Mononuclear cell (primary cell): ENCODE data around the gene DHX30. TPM values are rescaled to one million over a fixed set of nuclear protein-coding genes. Genes with fewer than 3 reads are reported as not detected.
"Not testable (repeated sequence)": the region's sequence is repeated elsewhere in the genome, so short reads cannot be mapped to it uniquely, and the experiment has no call there.

Experiments
- H3K27me3 ChIP-seq: 2 replicates; pipeline ENCODE4 v1.6.0; 2011; ENCODE audit warnings: low read length, control low read depth; ENCODE audit not compliant: insufficient read depth
- H3K4me1 ChIP-seq: 2 replicates; pipeline ENCODE4 v1.5.1; 2011; ENCODE audit warnings: mild to moderate bottlenecking, low read length, control low read depth; ENCODE audit not compliant: insufficient read depth
- H3K4me3 ChIP-seq: 2 replicates; pipeline ENCODE4 v1.5.1; 2011; ENCODE audit warnings: mild to moderate bottlenecking, low read length, moderate library complexity
- H3K9me3 ChIP-seq: 2 replicates; pipeline ENCODE4 v1.5.1; 2011; ENCODE audit warnings: low read depth, mild to moderate bottlenecking, control low read depth, low read length
- total RNA-seq: library from RNA; depleted of rRNA; stranded (reverse); fragments of >200 nt; gene quantifications from one replicate; pipeline ENCODE4 v1.2.3, GENCODE V29; 2012

Gene DHX30
- total RNA-seq, 1 donor: 49.1 TPM

DNA sequence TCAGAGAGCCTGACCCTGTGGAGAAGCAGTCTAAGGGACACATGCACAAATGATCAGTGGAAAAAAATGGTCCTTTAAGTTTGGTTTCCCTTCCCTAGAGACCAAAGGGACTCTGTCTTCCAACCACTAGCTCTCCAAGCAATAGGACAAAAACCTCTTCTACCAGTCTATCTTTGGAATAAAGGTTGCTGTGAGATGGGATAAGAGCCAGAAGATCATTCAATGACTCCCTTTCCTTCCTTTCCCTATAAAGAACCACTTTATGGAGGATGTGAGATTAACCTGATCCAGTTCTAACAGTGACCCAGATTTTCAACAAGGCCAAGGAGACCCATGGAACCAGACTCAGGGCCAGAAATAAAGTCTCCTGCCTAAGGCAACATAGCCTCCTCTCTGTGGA is 74.8 kb downstream of the DHX30 start:
- Histone ChIP-seq H3K4me3 (no peak overlapping the region), H3K9me3 (no peaks in the 10 kb centered on the region), H3K4me1 (no peaks in the 10 kb centered on the region), H3K27me3 (no peaks in the 10 kb centered on the region)

DNA sequence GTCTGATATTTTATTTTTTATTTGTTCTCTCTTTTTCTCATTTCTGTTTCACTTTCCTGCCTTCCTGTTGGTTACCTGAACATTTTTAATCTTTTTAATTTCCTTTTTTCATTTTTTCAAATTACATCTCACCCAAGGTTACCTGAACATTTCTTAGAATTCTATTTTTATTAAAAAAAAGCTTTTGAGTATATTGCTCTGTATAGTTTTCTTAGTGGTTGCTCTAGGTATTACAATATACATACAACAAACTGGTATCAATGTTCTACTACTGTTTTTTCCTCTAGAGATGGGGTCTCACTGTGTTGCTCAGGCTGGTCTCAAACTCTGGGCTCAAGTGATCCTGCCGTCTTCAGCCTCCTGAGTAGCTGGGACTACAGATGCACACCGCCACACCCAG is 79.4 kb downstream of the DHX30 start:
- Histone ChIP-seq H3K27me3 (no peaks in the 10 kb centered on the region), H3K9me3 (no peaks in the 10 kb centered on the region), H3K4me3 (no peak overlapping the region), H3K4me1 (no peaks in the 10 kb centered on the region)

DNA sequence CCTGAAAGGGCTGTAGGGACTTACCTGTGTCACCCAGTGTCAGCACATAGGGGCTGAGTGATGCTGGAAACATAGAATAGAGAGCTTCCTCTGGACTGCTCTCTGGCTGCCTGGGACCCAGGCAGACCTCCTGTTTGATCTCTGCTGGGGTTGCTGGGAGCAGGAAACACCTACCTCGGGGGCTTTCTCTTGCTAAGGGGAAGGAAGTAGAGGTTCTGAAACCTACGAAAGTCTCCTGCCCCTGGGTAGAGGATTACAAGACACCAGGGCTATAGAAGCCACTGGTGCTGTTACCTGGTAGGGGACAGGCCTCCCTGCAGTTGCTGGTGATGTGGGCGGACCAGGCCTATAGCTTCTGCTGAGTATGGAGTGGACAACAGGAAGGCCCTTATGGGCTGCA is 81.7 kb downstream of the DHX30 start:
- H3K9me3 ChIP-seq: no peaks in the 10 kb centered on the region
- no peak overlapping the region for H3K4me3 ChIP-seq
- no peaks in the 10 kb centered on the region for H3K4me1 ChIP-seq
- H3K27me3 ChIP-seq: no peaks in the 10 kb centered on the region

DNA sequence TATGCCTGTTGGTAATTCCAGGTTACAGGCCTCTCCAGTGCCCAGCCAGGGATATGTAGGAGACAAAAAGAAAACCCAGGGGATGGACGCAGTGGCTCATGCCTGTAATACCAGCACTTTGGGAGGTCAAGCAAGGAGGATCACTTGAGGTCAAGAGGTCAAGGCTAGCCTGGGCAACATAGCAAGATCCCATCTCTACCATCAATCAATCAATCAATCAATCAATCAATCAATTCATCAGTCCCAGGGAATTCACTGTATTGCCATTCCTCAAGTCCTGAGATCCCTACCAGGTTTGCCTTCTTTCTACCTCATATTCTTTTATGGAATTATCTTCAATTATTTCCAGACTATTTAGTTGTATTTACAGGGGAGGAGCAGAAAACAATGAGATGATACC is 82.2 kb downstream of the DHX30 start:
- H3K9me3 ChIP-seq: no peaks in the 10 kb centered on the region
- no peak overlapping the region for H3K4me3 ChIP-seq
- H3K4me1 ChIP-seq: no peaks in the 10 kb centered on the region
- H3K27me3 ChIP-seq: no peaks in the 10 kb centered on the region

DNA sequence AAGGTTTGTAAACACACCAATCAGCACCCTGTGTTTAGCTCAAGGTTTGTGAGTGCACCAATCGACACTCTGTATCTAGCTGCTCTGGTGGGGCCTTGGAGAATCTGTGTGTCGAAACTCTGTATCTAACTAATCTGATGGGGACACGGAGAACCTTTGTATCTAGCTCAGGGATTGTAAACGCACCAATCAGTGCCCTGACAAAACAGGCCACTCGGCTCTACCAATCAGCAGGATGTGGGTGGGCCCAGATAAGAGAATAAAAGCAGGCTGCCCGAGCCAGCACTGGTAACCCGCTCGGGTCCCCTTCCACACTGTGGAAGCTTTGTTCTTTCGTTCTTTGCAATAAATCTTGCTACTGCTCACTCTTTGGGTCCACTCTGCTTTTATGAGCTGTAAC is 85.1 kb downstream of the DHX30 start:
- not testable (repeated sequence) for H3K4me3 ChIP-seq, H3K4me1 ChIP-seq, H3K27me3 ChIP-seq, H3K9me3 ChIP-seq

DNA sequence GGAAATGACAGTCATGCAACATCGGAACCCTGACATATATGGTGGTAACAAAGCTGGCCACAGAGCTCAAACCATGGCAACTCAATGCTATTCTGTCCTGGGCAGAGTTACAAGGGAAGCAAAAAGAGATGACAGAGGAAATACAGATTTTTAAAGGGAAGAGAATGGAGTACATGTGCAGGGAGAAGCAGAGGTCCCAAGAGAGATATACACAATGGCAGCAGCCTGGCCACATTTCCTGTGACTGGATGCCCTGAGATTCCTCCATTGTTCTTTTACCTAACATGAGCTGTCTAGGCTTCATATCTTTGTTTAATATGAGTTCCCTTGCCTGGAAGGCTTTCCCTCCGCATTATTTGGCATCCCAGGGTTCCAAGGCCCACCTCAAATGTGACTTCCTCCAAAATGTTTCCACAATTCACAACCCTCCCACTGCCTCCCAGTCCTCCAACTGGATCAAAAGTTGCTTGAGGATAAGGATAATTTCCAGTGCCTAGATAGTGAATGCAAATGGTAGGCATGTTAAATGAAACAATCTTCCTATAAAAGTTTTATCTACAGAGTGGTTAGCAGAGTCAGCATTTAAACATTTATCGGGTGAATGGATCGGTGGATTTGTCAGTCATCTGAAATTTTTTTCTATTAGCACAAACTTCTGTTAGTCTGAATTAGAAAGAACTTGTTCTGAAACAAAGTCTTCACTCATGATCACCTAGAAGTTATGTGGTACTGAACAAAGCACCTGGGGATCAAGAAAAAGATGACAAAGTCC is 86.2 kb downstream of the DHX30 start:
- no peaks in the 10 kb centered on the region for H3K4me1 ChIP-seq
- H3K4me3 ChIP-seq: no peak overlapping the region
- no peaks in the 10 kb centered on the region for H3K9me3 ChIP-seq
- H3K27me3 ChIP-seq: no peaks in the 10 kb centered on the region

DNA sequence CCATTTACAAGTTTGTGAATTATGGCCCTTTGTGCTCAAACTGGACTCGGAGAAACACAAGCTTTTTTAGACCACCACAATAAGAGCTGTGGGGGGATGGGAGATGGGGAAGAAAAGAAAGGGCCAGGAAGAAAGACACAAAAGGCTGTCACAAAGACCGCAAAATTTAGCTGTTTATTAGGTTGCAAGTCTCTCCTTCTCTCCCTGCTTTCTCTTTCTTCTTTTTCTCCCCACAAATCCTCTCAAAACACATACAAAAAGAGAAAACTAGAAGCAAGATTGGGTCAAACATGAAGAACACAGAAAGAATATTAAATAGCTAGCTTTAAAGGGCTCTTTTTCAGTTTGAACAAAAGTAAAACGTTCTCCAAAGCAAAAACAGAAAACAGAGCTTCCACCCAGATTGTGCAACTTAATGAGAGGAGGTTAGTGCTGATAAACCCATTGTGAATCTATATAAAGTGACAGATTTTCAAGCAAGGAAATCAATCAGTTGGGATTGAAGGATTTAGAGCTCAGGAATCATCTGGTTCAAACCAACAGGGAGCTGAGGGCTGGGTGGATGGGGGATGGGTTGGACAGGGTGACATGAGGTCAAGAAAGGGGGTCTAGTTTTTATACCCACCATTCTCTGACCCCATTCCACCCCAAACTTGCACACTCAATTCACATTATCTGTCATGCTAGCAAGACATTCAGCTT is 87.3 kb downstream of the DHX30 start:
- Histone ChIP-seq H3K4me1 (no peaks in the 10 kb centered on the region), H3K27me3 (no peaks in the 10 kb centered on the region), H3K4me3 (no peak overlapping the region), H3K9me3 (no peaks in the 10 kb centered on the region)

DNA sequence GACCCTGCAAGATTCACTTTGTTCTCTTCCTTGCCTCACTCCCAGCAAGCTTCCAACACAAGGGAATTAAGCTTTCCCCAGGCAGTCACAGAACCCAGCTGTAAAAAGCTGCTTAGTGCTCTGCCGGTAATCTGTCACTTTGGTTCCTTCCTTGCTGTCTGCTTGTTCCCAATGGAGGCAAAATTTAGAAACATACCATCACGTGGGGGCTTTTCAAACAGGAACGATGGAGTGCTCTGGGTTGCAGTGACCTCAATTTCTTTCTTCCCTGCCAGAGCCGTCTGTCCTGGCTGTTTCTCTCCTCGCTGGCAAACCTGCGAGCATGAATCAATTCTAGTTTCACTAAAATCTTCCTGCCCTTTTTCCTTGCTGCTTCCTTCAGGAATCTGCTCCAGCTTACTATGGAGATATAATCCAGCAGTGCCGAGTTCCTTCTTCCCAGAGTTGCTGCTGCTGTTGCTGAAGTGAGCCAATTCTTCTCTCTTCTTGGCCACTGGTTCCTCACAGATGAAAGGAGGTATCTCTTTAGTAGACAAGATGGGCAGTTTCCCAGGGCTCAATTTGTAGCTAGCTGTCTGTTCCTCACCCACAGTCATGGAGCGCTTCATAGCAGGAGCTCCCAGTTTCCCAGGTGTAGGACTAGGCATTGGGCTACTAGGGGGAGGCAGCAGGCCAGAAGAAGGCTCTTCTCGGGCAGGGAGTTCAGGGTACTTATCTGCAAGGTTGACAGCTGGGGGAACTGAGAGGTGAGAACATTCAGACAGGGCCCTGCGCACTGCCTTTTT is 88.1 kb downstream of the DHX30 start:
- Histone ChIP-seq H3K4me1 (no peaks in the 10 kb centered on the region), H3K9me3 (no peaks in the 10 kb centered on the region), H3K4me3 (no peak overlapping the region), H3K27me3 (no peaks in the 10 kb centered on the region)

DNA sequence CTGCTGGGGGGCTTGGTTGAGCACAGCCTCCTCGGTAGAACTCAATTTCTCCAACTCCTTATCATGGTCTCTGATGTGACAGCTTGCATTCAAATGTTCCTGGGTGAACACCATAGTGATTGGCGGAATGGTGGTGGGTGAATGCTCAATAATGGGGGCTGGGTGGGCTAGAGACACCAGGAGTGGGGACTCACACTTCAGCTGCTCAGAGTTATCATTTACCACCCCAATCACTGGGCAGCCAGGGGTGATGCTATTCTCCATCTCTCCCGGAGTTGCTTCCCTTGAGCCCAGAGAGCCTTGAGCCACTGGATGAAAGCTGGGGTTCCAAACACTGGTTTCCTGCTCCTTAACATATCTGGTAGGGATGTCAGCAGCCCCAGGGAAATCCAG is 88.7 kb downstream of the DHX30 start:
- Histone ChIP-seq H3K27me3 (no peaks in the 10 kb centered on the region), H3K9me3 (no peaks in the 10 kb centered on the region), H3K4me3 (no peak overlapping the region), H3K4me1 (no peaks in the 10 kb centered on the region)

DNA sequence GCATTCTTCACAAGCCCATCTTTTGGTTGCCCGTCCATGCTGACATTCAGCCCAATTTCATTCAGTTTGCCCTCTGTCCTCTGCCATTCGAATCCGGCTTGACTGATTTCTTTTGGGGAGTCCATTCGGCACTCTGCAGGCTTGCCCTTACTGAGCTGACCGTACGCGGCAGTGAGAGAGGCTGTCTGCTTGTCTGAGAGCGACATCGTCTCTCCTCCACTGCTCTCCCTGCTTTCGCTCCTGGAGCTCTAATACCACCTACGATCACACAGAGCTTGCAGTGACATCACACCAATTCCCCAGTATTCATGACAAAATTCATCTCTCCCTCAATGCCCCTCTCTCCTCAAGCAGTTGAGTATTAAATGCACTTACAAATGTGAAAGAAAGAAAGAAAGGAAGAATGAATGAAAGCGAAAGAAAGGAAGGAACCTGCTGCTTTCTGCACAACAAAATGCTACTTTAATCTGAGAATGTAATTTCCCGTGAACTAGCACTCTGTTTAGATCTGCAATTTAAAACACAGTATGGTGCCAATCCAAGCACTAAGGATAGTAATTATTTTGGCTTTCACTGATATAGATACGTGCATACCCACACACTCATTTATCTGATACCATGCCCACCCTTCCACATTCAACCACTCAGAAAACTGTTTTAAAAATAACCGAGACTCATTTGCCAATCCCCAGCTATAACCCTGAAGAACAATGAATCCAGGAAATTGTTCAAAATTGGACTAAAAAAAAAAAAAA is 89.5 kb downstream of the DHX30 start:
- H3K4me3 ChIP-seq: no peak overlapping the region
- no peaks in the 10 kb centered on the region for H3K9me3 ChIP-seq
- no peaks in the 10 kb centered on the region for H3K27me3 ChIP-seq
- H3K4me1 ChIP-seq: no peaks in the 10 kb centered on the region

DNA sequence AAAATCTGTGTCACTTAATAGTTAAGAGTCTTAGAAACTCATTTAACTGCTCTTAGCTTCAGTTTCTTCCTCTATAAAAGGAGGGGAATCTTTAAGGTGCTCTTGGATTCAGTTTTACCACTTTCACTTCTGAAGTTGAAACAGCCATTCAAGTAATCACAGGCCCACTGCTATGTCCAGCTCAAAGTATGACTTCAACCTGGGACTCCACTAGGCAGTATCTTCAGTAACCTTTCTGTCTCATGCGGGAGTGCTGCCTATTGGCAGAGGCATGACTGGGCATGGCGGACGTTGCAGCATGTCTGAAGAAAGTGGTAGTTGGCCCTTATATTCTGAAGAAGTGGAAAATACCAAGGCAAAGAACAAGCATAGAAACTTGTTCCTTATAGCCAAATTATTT is 92.3 kb downstream of the DHX30 start:
- Histone ChIP-seq H3K9me3 (no peaks in the 10 kb centered on the region), H3K27me3 (no peaks in the 10 kb centered on the region), H3K4me3 (no peak overlapping the region), H3K4me1 (no peaks in the 10 kb centered on the region)

DNA sequence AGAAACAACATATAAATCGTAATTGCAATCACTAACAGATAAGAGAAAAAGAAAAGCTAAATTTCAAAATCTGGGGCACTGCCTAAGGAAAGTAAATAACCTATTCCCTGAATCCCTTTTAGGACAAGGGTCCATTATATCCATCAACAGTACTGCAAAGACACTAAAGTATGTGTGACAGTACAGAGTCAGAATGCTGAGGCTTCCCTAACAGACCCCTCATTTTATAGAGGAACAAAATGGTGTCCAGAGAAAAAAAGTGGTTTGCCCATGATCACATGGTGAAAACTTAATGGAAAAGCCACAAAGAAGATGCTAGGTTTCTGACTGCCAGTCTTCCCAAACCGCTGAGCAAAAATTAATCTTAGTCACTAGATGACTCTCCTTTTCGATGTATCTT is 93.8 kb downstream of the DHX30 start:
- Histone ChIP-seq H3K27me3 (no peaks in the 10 kb centered on the region), H3K4me3 (no peak overlapping the region), H3K9me3 (no peaks in the 10 kb centered on the region), H3K4me1 (no peaks in the 10 kb centered on the region)

DNA sequence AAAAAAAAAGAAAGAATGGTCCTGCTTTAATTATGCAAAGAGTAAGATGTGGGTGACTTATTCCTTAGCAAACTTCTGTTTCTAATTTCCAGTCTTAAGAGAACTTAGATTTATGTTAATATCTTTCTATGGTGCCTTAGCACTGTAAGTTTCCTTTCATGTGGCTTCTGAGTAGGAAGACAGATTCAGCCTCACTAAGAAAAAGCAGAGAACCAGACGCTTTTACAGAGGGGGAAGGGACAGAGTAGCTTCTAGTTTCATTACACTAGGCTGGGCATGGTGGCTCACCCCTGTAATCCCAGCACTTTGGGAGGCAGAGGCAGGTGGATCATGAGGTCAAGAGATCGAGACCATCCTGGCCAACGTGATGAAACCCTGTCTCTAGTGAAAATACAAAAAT is 95.0 kb downstream of the DHX30 start:
- no peak overlapping the region for H3K4me3 ChIP-seq
- H3K9me3 ChIP-seq: no peaks in the 10 kb centered on the region
- no peaks in the 10 kb centered on the region for H3K27me3 ChIP-seq
- no peaks in the 10 kb centered on the region for H3K4me1 ChIP-seq

DNA sequence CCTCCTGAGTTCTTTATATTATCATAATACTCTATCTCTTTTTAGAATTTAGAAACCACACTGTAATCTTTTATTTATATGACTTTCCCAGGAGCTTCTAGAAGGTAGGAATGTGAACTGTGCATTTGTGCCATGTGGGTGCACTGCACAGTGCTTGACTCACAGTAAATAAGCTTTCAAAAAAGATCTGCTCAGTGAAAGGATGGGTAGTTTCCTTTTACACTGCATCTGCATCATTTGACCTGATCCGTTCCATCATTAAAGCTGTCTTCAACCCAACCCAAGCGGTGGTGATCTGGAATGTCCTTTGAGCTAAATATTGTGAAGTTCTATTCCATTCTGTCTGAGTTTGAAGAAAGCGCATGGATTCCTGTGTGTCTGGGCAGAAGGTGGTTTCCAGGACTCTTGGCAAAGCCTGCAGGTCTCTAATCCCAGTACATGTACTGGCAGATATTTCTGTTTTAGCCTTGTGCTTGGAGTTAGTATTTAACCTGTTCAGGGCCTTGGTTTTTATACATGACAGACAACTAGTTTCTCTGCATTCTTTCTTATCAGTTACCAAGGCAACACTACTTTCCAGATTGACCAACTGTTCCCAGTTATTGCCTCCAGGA is 96.7 kb downstream of the DHX30 start:
- H3K4me1 ChIP-seq: no peaks in the 10 kb centered on the region
- H3K4me3 ChIP-seq: no peak overlapping the region
- no peaks in the 10 kb centered on the region for H3K27me3 ChIP-seq
- no peaks in the 10 kb centered on the region for H3K9me3 ChIP-seq
